Measurements from ENCODE around the gene DNM1L. TPM values are rescaled to one million over a fixed set of nuclear protein-coding genes. Genes with fewer than 3 reads are reported as not detected.

Gene DNM1L
- total RNA-seq, 1 donor from 2014 or later = 82.1 TPM

GRCh38 chr12:32666018-32666417 is 13.1 kb upstream of the DNM1L start:
- DNase-seq (ENCODE audit: low spot score) = no peak
- H3K27me3 Mint-ChIP-seq (ENCODE audit: unreplicated experiment) = peaks cover 3% of the 10 kb centered on the region
- TF ChIP-seq CTCF (IDR thresholded peaks at IDR 0.05; ENCODE audit: unreplicated experiment) = no peak

GRCh38 chr12:32669584-32669983 is 9.5 kb upstream of the DNM1L start:
- Mint-ChIP-seq H3K4me1 (ENCODE audit: unreplicated experiment) (no peaks in the 10 kb centered on the region), H3K27ac (ENCODE audit: unreplicated experiment) (no peak overlapping the region), H3K4me3 (ENCODE audit: unreplicated experiment) (no peak overlapping the region), H3K27me3 (ENCODE audit: unreplicated experiment) (peaks cover 3% of the 10 kb centered on the region), H3K9me3 (ENCODE audit: unreplicated experiment) (no peaks in the 10 kb centered on the region), H3K36me3 (ENCODE audit: low read depth, unreplicated experiment) (peaks cover 5% of the 10 kb centered on the region)
- no peak for TF ChIP-seq CTCF (IDR thresholded peaks at IDR 0.05; ENCODE audit: unreplicated experiment)
- DNase-seq (ENCODE audit: low spot score) = no peak

More at GRCh38 chr12:32666018-32666417, 13.1 kb upstream of the DNM1L start:
- peaks cover 5% of the 10 kb centered on the region for H3K36me3 Mint-ChIP-seq (ENCODE audit: low read depth, unreplicated experiment)
- H3K4me1 Mint-ChIP-seq (ENCODE audit: unreplicated experiment) = no peaks in the 10 kb centered on the region
- no peak overlapping the region for H3K27ac Mint-ChIP-seq (ENCODE audit: unreplicated experiment)
- no peaks in the 10 kb centered on the region for H3K9me3 Mint-ChIP-seq (ENCODE audit: unreplicated experiment)
- no peak overlapping the region for H3K4me3 Mint-ChIP-seq (ENCODE audit: unreplicated experiment)

- Mint-ChIP-seq H3K4me1 (ENCODE audit: unreplicated experiment) (no peaks in the 10 kb centered on the region), H3K27me3 (ENCODE audit: unreplicated experiment) (peaks cover 5% of the 10 kb centered on the region), H3K36me3 (ENCODE audit: low read depth, unreplicated experiment) (peaks cover 5% of the 10 kb centered on the region), H3K27ac (ENCODE audit: unreplicated experiment) (no peak overlapping the region), H3K4me3 (ENCODE audit: unreplicated experiment) (no peak overlapping the region), H3K9me3 (ENCODE audit: unreplicated experiment) (no peaks in the 10 kb centered on the region)
- peak; percentile 38 for DNase-seq (ENCODE audit: low spot score)
- TF ChIP-seq CTCF (IDR thresholded peaks at IDR 0.05; ENCODE audit: unreplicated experiment) = peak; percentile 33
Observed at GRCh38 chr12:32671930-32672780, 6.9 kb upstream of the DNM1L start.

- H3K4me3 Mint-ChIP-seq (ENCODE audit: unreplicated experiment) = peak overlapping the region; percentile 98
Observed at GRCh38 chr12:32679920-32680237, 778 bp downstream of the DNM1L start.

More at GRCh38 chr12:32679920-32680237, 778 bp downstream of the DNM1L start:
- TF ChIP-seq CTCF (IDR thresholded peaks at IDR 0.05; ENCODE audit: unreplicated experiment) = no peak
- no peaks in the 10 kb centered on the region for H3K9me3 Mint-ChIP-seq (ENCODE audit: unreplicated experiment)
- H3K4me1 Mint-ChIP-seq (ENCODE audit: unreplicated experiment) = peaks cover 8% of the 10 kb centered on the region
- DNase-seq (ENCODE audit: low spot score) = no peak
- H3K36me3 Mint-ChIP-seq (ENCODE audit: low read depth, unreplicated experiment) = peaks cover 4% of the 10 kb centered on the region
- H3K27ac Mint-ChIP-seq (ENCODE audit: unreplicated experiment) = peak overlapping the region; percentile 96
- peaks cover 5% of the 10 kb centered on the region for H3K27me3 Mint-ChIP-seq (ENCODE audit: unreplicated experiment)
